HCT116 (cell line): ENCODE measurements around the gene FAM81B. TPM values are rescaled to one million over a fixed set of nuclear protein-coding genes. Genes with fewer than 3 reads are reported as not detected.

Source experiments
- ATAC-seq: fragments of 200-7000 bp; cut with Tn5 transposase; 2 replicates; pipeline ENCODE4 v1.9.1; 2020; ENCODE audit warnings: mild to moderate bottlenecking, moderate library complexity
- BruUV-seq: library from RNA; stranded (reverse); fragments of 400-500 nt; replicated peaks from 2 replicates; lab custom pipeline; 2021; lab: Mats Ljungman, UMichigan
- CTCF ChIA-PET: fragments of 300-600 bp; sonication (Branson Sonifier 250); formaldehyde crosslinking; loops from one replicate; lab custom pipeline; 2021; ENCODE audit warnings: antibody characterized with exemption; lab: Charles Lee
- POLR2A ChIA-PET: fragments of 300-600, 350-600 bp; sonication (Branson Sonifier 250); formaldehyde crosslinking; loops from one replicate; lab custom pipeline; 2021; ENCODE audit warnings: antibody characterized with exemption; lab: Charles Lee
- RAD21 ChIA-PET, 2 experiments: fragments of 300-600 bp; sonication (Branson Sonifier 250); formaldehyde crosslinking; loops; one replicate each; lab custom pipeline; 2023; ENCODE audit warnings: low total read pairs in 2 of 2; ENCODE audit not compliant: uncharacterized antibody in 2 of 2, unreplicated experiment in 2 of 2, low non-redundant PET in 1 of 2; lab: Charles Lee
- DNase-seq: peaks from one replicate; pipeline ENCODE4 v3.0.0-alpha.2; 2010; ENCODE audit warnings: low read depth, low spot score
- H2AFZ ChIP-seq: fragments of 200-600 bp; shearing (Covaris generic), sonication (generic); 2 replicates; pipeline ENCODE4 v1.6.1; 2017; ENCODE audit warnings: low read depth, mixed run types, mixed read lengths, antibody characterized with exemption, low read length; ENCODE audit not compliant: poor library complexity, severe bottlenecking
- H3K27ac ChIP-seq: 2 replicates; pipeline ENCODE4 v1.5.1; 2012; ENCODE audit warnings: low read depth, low read length
- H3K27me3 ChIP-seq: fragments of 200-600 bp; sonication (generic); 2 replicates; pipeline ENCODE4 v1.6.1; 2016; ENCODE audit warnings: mixed run types, low read length, mixed read lengths; ENCODE audit not compliant: insufficient read depth
- H3K36me3 ChIP-seq, 2 experiments: fragments of 200-500 bp in 1 of 2; fragments of 200-600 bp in 1 of 2; sonication (Bioruptor generic) in 1 of 2; sonication (generic) in 1 of 2; 2 replicates each; pipeline versions ENCODE4 v1.5.1 to v1.6.1; 2014 to 2016; ENCODE audit warnings: low read length in 2 of 2, inconsistent platforms in 1 of 2, mixed read lengths in 1 of 2, mixed run types in 1 of 2; ENCODE audit not compliant: insufficient read depth in 2 of 2, control insufficient read depth in 1 of 2
- H3K4me1 ChIP-seq, 2 experiments: fragments of 200-600 bp in 1 of 2; sonication (generic) in 1 of 2; 2 replicates each; pipeline versions ENCODE4 v1.5.1 to v1.6.1; 2012 to 2017; ENCODE audit warnings: low read length in 2 of 2, inconsistent platforms in 1 of 2, mild to moderate bottlenecking in 1 of 2, mixed read lengths in 1 of 2, mixed run types in 1 of 2, moderate library complexity in 1 of 2; ENCODE audit not compliant: insufficient read depth in 2 of 2, control insufficient read depth in 1 of 2
- H3K4me2 ChIP-seq: fragments of 200-600 bp; sonication (generic); 2 replicates; pipeline ENCODE4 v1.6.1; 2017; ENCODE audit warnings: mixed run types, low read length, mixed read lengths
- H3K4me3 ChIP-seq, 2 experiments: fragments of 200-600 bp in 1 of 2; sonication (generic) in 1 of 2; replicated peaks in 1 of 2; 2 replicates each; pipeline ENCODE4 v1.5.1; 2011 to 2016; ENCODE audit warnings: low read length in 2 of 2, control low read depth in 1 of 2, low read depth in 1 of 2, mild to moderate bottlenecking in 1 of 2, mixed read lengths in 1 of 2, mixed run types in 1 of 2
- H3K79me2 ChIP-seq: fragments of 200-600 bp; sonication (generic); 2 replicates; pipeline ENCODE4 v1.6.1; 2017; ENCODE audit warnings: mild to moderate bottlenecking, mixed run types, low read length, moderate library complexity, mixed read lengths; ENCODE audit not compliant: insufficient read depth
- H3K9ac ChIP-seq: fragments of 200-600 bp; sonication (generic); 2 replicates; pipeline ENCODE4 v1.6.1; 2016; ENCODE audit warnings: low read length, mixed read lengths
- H3K9me2 ChIP-seq: fragments of 200-600 bp; sonication (generic), shearing (Covaris generic); 2 replicates; pipeline ENCODE4 v1.6.1; 2017; ENCODE audit warnings: mixed run types, mild to moderate bottlenecking, moderate library complexity; ENCODE audit not compliant: insufficient read depth
- H3K9me3 ChIP-seq, 2 experiments: fragments of 200-500 bp in 1 of 2; fragments of 200-600 bp in 1 of 2; sonication (Bioruptor generic) in 1 of 2; sonication (generic) in 1 of 2; 2 replicates each; pipeline ENCODE4 v1.6.1; 2014 to 2017; ENCODE audit warnings: low read length in 2 of 2, mixed read lengths in 2 of 2, inconsistent platforms in 1 of 2, low read depth in 1 of 2, mild to moderate bottlenecking in 1 of 2, mixed run types in 1 of 2, moderate library complexity in 1 of 2; ENCODE audit not compliant: control insufficient read depth in 1 of 2, insufficient read depth in 1 of 2
- H4K20me1 ChIP-seq: fragments of 200-600 bp; sonication (generic), shearing (Covaris generic); 2 replicates; pipeline ENCODE4 v1.6.1; 2017; ENCODE audit warnings: mixed run types, mild to moderate bottlenecking, moderate library complexity; ENCODE audit not compliant: insufficient read depth
- EZH2 ChIP-seq: fragments of 200-600 bp; sonication (generic); IDR thresholded peaks from 2 replicates; pipeline ENCODE4 v1.6.1; 2017; ENCODE audit warnings: antibody characterized with exemption, mixed run types
- POLR2A ChIP-seq: IDR thresholded peaks from 2 replicates; pipeline ENCODE4 v1.7.0; 2011; ENCODE audit warnings: borderline replicate concordance; ENCODE audit not compliant: insufficient read depth, insufficient read length; ENCODE audit errors: extremely low read depth
- POLR2AphosphoS5 ChIP-seq: IDR thresholded peaks from 2 replicates; pipeline ENCODE4 v1.6.1; 2011; ENCODE audit warnings: mild to moderate bottlenecking, low read depth, low read length, moderate library complexity
- RAD21 ChIP-seq: IDR thresholded peaks from 2 replicates; pipeline ENCODE4 v1.6.1; 2012; ENCODE audit warnings: low read depth, mild to moderate bottlenecking
- SRF ChIP-seq: IDR thresholded peaks from 2 replicates; pipeline ENCODE4 v1.6.1; 2012; ENCODE audit warnings: low read depth
- intact Hi-C: fragments of 100-400 bp; cut with micrococcal nuclease; formaldehyde crosslinking; loops from 2 replicates; pipeline ENCODE4 v1.10.0; 2022
- total RNA-seq: library from RNA; stranded (reverse); gene quantifications from one replicate; pipeline ENCODE4 v1.2.1, GENCODE V29; 2021; ENCODE audit not compliant: unreplicated experiment
- TF ChIP-seq, protein P1 (sequence below): IDR thresholded peaks from 2 replicates; pipeline ENCODE4 v1.6.1; 2012; ENCODE audit warnings: low read depth
- TF ChIP-seq, protein P2 (sequence below): IDR thresholded peaks from 2 replicates; pipeline ENCODE4 v1.6.1; 2012

The FAM81B gene
- total RNA-seq, 1 experiment from 2014 or later: not detected

DNA sequence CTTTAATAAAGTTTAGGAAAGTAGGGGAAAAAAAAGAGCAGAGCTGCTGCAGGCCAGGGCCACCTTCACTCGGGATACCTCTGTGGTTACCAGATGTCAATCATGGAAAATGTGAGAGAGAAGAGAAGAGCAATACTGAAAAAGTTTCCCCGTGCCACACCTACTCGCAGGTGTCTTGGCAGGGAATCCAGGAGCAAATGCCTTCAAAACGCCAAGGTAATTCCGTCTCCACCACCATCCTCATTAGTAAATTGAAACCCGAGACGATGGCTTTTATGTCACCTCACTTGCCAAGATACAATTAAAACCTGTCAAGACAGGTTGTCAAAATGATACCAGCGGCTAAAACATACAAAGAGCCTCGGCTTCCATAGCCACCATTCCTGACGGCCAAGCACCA, 49.7 kb downstream of the FAM81B start:
- intact Hi-C loops: no loop called here
- no peak for ATAC-seq

More for the DNA sequence above, 49.7 kb downstream of the FAM81B start:
- H3K4me1 ChIP-seq: peaks cover 0 to 3% of the 10 kb centered on the region in 2 experiments; a peak in 1 of 4 replicates
- no peak overlapping the region for H3K9ac ChIP-seq
- H3K79me2 ChIP-seq: no peaks in the 10 kb centered on the region
- no peaks in the 10 kb centered on the region for H3K9me2 ChIP-seq
- no peak overlapping the region for H3K27ac ChIP-seq
- H4K20me1 ChIP-seq: no peaks in the 10 kb centered on the region
- RAD21 ChIA-PET: no interaction called here
- H3K27me3 ChIP-seq: no peaks in the 10 kb centered on the region
- H3K36me3 ChIP-seq: no peaks in the 10 kb centered on the region
- CTCF ChIA-PET: no interaction called here
- H3K4me2 ChIP-seq: no peak overlapping the region
- no TSS peak for BruUV-seq
- no peak overlapping the region for H3K4me3 ChIP-seq
- POLR2A ChIA-PET: no interaction called here
- TF ChIP-seq, protein P1, sequence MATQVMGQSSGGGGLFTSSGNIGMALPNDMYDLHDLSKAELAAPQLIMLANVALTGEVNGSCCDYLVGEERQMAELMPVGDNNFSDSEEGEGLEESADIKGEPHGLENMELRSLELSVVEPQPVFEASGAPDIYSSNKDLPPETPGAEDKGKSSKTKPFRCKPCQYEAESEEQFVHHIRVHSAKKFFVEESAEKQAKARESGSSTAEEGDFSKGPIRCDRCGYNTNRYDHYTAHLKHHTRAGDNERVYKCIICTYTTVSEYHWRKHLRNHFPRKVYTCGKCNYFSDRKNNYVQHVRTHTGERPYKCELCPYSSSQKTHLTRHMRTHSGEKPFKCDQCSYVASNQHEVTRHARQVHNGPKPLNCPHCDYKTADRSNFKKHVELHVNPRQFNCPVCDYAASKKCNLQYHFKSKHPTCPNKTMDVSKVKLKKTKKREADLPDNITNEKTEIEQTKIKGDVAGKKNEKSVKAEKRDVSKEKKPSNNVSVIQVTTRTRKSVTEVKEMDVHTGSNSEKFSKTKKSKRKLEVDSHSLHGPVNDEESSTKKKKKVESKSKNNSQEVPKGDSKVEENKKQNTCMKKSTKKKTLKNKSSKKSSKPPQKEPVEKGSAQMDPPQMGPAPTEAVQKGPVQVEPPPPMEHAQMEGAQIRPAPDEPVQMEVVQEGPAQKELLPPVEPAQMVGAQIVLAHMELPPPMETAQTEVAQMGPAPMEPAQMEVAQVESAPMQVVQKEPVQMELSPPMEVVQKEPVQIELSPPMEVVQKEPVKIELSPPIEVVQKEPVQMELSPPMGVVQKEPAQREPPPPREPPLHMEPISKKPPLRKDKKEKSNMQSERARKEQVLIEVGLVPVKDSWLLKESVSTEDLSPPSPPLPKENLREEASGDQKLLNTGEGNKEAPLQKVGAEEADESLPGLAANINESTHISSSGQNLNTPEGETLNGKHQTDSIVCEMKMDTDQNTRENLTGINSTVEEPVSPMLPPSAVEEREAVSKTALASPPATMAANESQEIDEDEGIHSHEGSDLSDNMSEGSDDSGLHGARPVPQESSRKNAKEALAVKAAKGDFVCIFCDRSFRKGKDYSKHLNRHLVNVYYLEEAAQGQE: no peak
- TF ChIP-seq POLR2AphosphoS5 (no peak), EZH2 (no peak), SRF (no peak), POLR2A (no peak), RAD21 (no peak)
- TF ChIP-seq, protein P2, sequence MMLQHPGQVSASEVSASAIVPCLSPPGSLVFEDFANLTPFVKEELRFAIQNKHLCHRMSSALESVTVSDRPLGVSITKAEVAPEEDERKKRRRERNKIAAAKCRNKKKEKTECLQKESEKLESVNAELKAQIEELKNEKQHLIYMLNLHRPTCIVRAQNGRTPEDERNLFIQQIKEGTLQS: no peak
- H2AFZ ChIP-seq: no peak overlapping the region
- H3K9me3 ChIP-seq: no peaks in the 10 kb centered on the region
- no peak for DNase-seq
